ENCODE measurements around the gene ZNF618. TPM values are rescaled to one million over a fixed set of nuclear protein-coding genes. Genes with fewer than 3 reads are reported as not detected.

The ZNF618 gene
- total and polyA plus RNA-seq, 2 experiments from 2014 or later, result 20.0 to 26.0 TPM

DNA sequence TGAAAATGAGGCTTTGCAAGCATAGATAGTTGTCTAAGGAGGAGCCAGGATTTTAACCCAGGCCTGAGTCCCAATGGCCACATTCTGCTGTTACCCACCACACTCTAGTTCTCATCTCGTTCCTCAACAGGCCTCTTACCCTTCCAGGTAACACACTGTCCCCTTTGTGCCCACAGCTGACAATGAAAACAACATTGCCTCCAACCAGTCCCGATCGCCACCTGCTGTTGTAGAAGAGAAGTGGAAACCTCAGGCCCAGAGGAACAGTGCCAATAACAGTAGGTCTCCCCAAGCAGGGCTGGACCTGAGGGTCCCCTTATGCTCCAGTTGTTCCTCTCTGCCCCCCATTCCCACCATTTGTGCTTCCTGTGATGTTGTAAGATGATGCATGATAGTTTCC lies 171.6 kb downstream of the ZNF618 start:
- TF ChIP-seq, protein P1, sequence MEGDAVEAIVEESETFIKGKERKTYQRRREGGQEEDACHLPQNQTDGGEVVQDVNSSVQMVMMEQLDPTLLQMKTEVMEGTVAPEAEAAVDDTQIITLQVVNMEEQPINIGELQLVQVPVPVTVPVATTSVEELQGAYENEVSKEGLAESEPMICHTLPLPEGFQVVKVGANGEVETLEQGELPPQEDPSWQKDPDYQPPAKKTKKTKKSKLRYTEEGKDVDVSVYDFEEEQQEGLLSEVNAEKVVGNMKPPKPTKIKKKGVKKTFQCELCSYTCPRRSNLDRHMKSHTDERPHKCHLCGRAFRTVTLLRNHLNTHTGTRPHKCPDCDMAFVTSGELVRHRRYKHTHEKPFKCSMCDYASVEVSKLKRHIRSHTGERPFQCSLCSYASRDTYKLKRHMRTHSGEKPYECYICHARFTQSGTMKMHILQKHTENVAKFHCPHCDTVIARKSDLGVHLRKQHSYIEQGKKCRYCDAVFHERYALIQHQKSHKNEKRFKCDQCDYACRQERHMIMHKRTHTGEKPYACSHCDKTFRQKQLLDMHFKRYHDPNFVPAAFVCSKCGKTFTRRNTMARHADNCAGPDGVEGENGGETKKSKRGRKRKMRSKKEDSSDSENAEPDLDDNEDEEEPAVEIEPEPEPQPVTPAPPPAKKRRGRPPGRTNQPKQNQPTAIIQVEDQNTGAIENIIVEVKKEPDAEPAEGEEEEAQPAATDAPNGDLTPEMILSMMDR (IDR thresholded peaks at IDR 0.05; ENCODE audit: low read depth, low read length), result peak; percentile 22
- Histone ChIP-seq H3K36me3 (peaks cover 14% of the 10 kb centered on the region), H3K27me3 (no peaks in the 10 kb centered on the region), H3K27ac (no peak overlapping the region), H3K4me3 (no peak overlapping the region), H3K9me3 (ENCODE audit: low read depth) (no peaks in the 10 kb centered on the region), H3K4me1 (ENCODE audit: low read depth) (no peaks in the 10 kb centered on the region)
- peak; percentile 10 to 29 for DNase-seq (ENCODE audit: low read depth in 1 of 2, low spot score in 1 of 2)

DNA sequence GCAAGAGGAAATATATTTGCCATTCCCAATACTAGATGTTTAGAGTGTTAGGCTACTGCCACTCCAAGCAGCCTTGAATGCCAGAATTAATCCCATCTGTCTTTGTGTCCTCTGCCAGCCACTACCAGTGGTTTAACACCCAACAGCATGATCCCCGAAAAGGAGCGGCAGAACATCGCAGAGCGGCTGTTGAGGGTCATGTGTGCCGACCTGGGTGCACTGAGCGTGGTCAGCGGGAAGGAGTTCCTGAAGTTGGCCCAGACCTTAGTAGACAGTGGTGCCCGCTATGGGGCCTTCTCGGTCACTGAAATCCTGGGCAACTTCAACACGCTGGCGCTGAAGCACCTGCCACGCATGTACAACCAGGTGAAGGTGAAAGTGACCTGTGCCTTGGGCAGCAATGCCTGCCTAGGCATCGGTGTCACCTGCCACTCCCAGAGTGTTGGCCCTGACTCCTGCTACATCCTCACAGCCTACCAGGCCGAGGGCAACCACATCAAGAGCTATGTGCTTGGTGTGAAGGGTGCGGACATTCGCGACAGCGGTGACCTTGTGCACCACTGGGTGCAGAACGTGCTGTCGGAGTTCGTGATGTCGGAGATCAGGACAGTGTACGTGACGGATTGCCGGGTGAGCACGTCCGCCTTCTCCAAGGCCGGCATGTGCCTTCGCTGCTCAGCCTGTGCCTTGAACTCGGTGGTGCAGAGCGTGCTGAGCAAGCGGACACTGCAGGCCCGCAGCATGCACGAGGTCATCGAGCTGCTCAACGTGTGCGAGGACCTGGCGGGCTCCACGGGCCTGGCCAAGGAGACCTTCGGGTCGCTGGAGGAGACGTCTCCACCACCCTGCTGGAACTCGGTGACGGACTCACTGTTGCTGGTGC lies 172.7 kb downstream of the ZNF618 start:
- H3K4me3 ChIP-seq, result no peak overlapping the region
- TF ChIP-seq, protein P1 (IDR thresholded peaks at IDR 0.05; ENCODE audit: low read depth, low read length), result no peak
- H3K27ac ChIP-seq, result no peak overlapping the region
- no peak for DNase-seq (ENCODE audit: low read depth in 1 of 2, low spot score in 1 of 2)
- H3K27me3 ChIP-seq, result no peaks in the 10 kb centered on the region
- no peaks in the 10 kb centered on the region for H3K4me1 ChIP-seq (ENCODE audit: low read depth)
- H3K36me3 ChIP-seq, result peaks cover 14% of the 10 kb centered on the region
- no peaks in the 10 kb centered on the region for H3K9me3 ChIP-seq (ENCODE audit: low read depth)

DNA sequence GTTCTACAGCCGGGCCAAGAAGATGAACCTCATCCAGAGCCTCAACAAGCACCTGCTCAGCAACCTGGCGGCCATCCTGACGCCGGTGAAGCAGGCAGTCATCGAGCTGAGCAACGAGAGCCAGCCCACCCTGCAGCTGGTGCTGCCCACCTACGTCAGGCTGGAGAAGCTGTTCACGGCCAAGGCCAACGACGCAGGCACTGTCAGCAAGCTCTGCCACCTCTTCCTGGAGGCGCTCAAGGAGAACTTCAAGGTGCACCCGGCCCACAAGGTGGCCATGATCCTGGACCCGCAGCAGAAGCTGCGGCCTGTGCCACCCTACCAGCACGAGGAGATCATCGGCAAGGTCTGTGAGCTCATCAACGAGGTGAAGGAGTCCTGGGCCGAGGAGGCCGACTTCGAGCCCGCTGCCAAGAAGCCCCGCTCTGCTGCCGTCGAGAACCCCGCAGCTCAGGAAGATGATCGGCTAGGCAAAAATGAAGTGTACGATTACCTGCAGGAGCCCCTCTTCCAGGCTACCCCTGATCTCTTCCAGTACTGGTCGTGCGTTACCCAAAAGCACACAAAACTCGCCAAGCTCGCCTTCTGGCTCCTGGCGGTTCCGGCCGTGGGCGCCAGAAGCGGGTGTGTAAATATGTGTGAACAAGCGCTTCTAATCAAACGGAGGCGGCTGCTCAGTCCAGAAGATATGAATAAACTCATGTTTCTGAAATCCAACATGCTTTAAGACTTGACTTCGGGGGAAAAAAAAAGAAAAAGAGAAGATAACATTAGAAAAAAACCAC lies 173.5 kb downstream of the ZNF618 start:
- no peak overlapping the region for H3K27ac ChIP-seq
- no peaks in the 10 kb centered on the region for H3K27me3 ChIP-seq
- H3K36me3 ChIP-seq, result peaks cover 14% of the 10 kb centered on the region
- no peaks in the 10 kb centered on the region for H3K4me1 ChIP-seq (ENCODE audit: low read depth)
- no peak overlapping the region for H3K4me3 ChIP-seq
- H3K9me3 ChIP-seq (ENCODE audit: low read depth), result no peaks in the 10 kb centered on the region
- TF ChIP-seq, protein P1 (IDR thresholded peaks at IDR 0.05; ENCODE audit: low read depth, low read length), result no peak
- DNase-seq (ENCODE audit: low read depth in 1 of 2, low spot score in 1 of 2), result no peak

DNA sequence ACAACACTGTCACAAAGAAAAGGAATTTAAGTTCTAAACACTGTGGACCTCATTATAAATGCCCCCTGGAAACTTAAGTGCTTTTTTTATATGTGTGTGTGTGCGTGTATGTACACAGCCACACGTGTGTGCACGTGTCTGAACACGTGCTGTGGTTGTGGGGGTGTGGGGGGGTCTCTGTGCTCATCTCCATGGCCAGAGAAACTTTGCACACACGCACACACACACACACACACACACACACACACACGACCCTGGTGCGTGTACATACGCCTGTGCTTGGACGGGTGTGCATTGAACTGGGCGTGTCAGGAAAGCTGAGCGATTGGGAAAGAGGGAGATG lies 174.1 kb downstream of the ZNF618 start:
- Histone ChIP-seq H3K4me1 (ENCODE audit: low read depth) (no peaks in the 10 kb centered on the region), H3K4me3 (no peak overlapping the region), H3K9me3 (ENCODE audit: low read depth) (no peaks in the 10 kb centered on the region), H3K36me3 (peaks cover 14% of the 10 kb centered on the region), H3K27me3 (no peaks in the 10 kb centered on the region), H3K27ac (no peak overlapping the region)
- TF ChIP-seq, protein P1 (IDR thresholded peaks at IDR 0.05; ENCODE audit: low read depth, low read length), result no peak
- no peak for DNase-seq (ENCODE audit: low read depth in 1 of 2, low spot score in 1 of 2)

DNA sequence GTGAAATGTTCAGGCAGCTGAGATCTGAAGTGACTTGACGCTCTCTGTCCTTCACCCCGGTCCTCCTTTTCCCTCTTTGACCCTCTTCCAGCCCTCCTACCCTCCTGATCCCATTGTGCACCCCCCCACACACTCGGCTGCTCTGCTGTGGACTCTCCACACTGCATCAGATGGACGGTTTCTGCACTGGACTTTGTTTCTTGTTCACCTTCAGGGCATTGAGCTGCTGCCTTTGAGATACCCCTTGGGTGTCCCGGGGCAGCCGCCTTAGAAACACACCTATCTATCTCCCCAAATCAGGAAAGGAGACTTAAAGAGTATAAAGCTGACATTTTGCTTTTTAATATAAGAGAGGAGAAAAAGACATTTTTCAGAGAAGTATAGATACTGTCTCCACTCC lies 174.5 kb downstream of the ZNF618 start:
- TF ChIP-seq, protein P1 (IDR thresholded peaks at IDR 0.05; ENCODE audit: low read depth, low read length), result no peak
- Histone ChIP-seq H3K4me3 (no peak overlapping the region), H3K27me3 (no peaks in the 10 kb centered on the region), H3K36me3 (peaks cover 14% of the 10 kb centered on the region), H3K9me3 (ENCODE audit: low read depth) (no peaks in the 10 kb centered on the region), H3K27ac (no peak overlapping the region), H3K4me1 (ENCODE audit: low read depth) (no peaks in the 10 kb centered on the region)
- DNase-seq (ENCODE audit: low read depth in 1 of 2, low spot score in 1 of 2), result no peak

All from cardiac muscle cell (in vitro differentiated cells and primary cell).